CD4-positive, alpha-beta T cell treated with Interleukin-6 at 100 ng/mL for 8 hours (primary cell): ENCODE measurements around the gene GRIA2.

Source experiments
- DNase-seq: peaks from one replicate; pipeline ENCODE4 v3.0.0-alpha.2; 2020; ENCODE audit warnings: mixed read lengths, low spot score

GRIA2 gene

DNA sequence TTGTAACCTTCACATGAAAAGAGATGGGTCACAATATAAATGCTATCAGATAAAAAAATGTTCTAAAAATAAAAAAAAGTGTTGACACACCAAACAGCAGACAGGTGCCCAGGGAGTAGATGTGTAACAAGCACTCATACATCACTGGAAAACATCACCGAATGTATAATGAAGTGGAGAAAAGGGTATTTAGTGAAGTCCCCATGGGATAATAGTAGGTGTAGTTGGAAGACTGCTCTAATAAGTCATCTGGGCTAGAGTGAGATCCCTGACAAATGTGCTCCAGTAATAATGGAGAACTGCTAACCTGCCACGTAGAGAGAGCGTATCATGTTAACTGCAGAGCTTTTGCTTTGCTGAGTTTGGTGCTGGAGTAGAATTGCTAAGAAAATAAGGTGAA lies 152.0 kb downstream of the GRIA2 start:
- no peak for DNase-seq

- DNase-seq: no peak
Observed at GRCh38 chr4:157389741-157390140, 169.2 kb downstream of the GRIA2 start.

DNA sequence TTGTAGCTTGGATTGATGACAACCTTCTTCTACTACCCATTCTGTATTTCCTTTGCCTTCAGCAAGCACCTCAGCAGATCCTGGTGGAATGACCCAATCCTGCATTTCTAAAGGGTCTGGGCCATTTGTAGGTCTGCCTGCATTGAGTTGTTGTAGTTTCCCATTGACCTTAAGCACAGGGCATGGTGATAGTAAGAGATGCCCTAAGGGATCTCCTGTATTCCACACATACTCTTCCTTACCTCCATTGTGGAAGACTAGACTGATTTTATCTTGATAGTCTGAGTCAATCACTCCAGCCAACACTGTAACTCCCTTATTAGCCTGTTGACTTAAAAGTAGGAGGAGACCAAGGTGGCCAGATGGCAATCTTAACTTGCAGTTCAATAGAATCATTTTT lies 184.5 kb downstream of the GRIA2 start:
- no peak for DNase-seq
